Measurements from ENCODE around the gene SLC26A1.
"Not testable (repeated sequence)": the region's sequence is repeated elsewhere in the genome, so short reads cannot be mapped to it uniquely, and the experiment has no call there.

SLC26A1 gene

DNA sequence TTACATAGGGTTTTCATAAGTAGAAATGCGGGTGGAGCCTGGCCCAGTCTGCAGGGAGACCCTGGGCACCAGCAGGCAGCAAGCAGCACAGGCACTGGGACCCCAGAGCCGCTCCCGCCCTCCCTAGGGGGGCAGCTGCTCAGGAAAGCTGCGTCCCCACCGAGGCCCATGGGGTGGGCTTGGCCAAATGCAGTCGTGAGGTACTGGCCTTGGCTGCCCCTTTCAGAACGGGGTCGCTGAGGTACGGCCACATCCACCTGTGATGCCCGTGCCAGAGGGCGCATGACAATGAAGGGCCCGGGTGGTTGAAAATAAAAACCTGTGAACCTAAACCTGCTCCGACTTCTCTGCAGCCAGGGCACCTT is 44.3 kb downstream of the SLC26A1 start:
- Histone ChIP-seq H3K9me3 (ENCODE audit: control insufficient read depth, insufficient read depth, low read length) (no peaks in the 10 kb centered on the region), H3K4me1 (ENCODE audit: insufficient read depth, low read length) (0 out of 2 replicates have a peak, but pooled peaks cover 7% of the 10 kb centered on the region), H3K36me3 (ENCODE audit: insufficient read depth, low read length) (no peaks in the 10 kb centered on the region; the same call in 1 of the 2 replicates), H3K9ac (ENCODE audit: low read depth, low read length) (no peak overlapping the region)

DNA sequence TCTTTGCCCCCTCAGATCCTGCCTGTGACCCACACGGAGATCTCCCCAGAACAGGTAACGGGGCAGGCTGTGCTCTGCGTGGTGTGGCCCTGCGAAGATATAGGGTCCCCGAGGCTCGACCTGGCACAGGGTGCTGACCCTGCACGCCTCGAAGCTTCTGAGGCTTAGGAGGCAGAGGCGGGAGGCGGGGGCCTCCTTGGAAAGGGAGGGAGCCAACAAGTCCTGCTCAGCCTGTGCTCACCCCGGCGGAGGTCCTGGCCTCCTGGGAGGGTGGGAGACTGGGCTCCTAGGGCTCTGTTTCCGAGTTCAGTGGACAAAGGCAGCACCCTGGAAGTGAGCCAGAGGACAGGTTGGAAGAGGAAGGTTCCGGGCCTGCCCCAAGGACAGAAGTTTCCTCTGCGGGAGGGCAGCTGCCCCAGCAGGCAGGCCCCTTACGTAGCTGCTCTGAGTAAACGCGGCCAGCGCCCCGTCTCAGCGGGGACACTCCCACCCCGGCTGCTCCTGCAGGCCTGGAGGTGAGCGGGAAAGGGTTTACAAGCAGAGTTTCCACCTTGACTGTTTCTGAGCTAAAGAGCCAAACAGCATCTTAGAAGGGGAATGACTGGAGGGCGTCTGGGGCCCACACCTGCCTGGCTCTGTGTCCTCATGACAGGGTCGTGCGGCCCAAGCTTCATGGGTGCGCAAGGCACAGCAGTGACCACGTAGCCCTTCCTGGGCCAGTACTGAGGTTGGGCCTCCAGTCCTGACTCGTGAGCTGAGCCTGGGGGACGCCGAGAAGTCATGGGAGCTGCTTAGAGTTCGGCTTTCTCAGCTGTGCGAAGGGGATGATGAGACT is 44.9 kb downstream of the SLC26A1 start:
- H3K9me3 ChIP-seq (ENCODE audit: control insufficient read depth, insufficient read depth, low read length), result no peaks in the 10 kb centered on the region
- H3K36me3 ChIP-seq (ENCODE audit: insufficient read depth, low read length), result no peaks in the 10 kb centered on the region; the same call in 1 of the 2 replicates
- H3K4me1 ChIP-seq (ENCODE audit: insufficient read depth, low read length), result 0 out of 2 replicates have a peak, but pooled peaks cover 7% of the 10 kb centered on the region
- H3K9ac ChIP-seq (ENCODE audit: low read depth, low read length), result no peak overlapping the region

DNA sequence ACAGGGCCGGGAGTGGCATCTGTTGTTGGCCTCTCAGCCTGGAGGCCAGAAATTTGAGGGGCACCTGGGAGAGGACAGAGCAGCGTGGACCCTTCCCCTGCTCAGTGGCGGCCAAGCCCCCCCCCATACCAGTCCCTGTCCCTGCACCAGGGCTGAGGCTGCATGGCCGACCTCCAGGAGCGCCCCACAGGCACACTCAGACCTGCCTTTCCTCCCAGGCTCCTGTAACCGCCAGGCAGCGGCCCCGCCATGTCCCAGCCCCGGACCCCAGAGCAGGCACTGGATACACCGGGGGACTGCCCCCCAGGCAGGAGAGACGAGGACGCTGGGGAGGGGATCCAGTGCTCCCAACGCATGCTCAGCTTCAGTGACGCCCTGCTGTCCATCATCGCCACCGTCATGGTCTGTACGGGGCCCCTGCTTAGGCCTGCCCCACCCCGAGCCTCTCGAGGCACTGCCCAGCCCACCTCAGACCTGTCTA is 45.7 kb downstream of the SLC26A1 start:
- Histone ChIP-seq H3K9me3 (ENCODE audit: control insufficient read depth, insufficient read depth, low read length) (no peaks in the 10 kb centered on the region), H3K36me3 (ENCODE audit: insufficient read depth, low read length) (no peaks in the 10 kb centered on the region; the same call in 1 of the 2 replicates), H3K9ac (ENCODE audit: low read depth, low read length) (no peak overlapping the region), H3K4me1 (ENCODE audit: insufficient read depth, low read length) (0 out of 2 replicates have a peak, but pooled peaks cover 7% of the 10 kb centered on the region)

GRCh38 chr4:946517-947471 is 46.4 kb downstream of the SLC26A1 start:
- 0 out of 2 replicates have a peak, but pooled peaks cover 7% of the 10 kb centered on the region for H3K4me1 ChIP-seq (ENCODE audit: insufficient read depth, low read length)
- no peaks in the 10 kb centered on the region for H3K36me3 ChIP-seq (ENCODE audit: insufficient read depth, low read length)
- no peaks in the 10 kb centered on the region for H3K9me3 ChIP-seq (ENCODE audit: control insufficient read depth, insufficient read depth, low read length)
- no peak overlapping the region for H3K9ac ChIP-seq (ENCODE audit: low read depth, low read length)

GRCh38 chr4:946103-946450 is 47.1 kb downstream of the SLC26A1 start:
- 0 out of 2 replicates have a peak, but pooled peaks cover 7% of the 10 kb centered on the region for H3K4me1 ChIP-seq (ENCODE audit: insufficient read depth, low read length)
- no peaks in the 10 kb centered on the region for H3K9me3 ChIP-seq (ENCODE audit: control insufficient read depth, insufficient read depth, low read length)
- no peak overlapping the region for H3K9ac ChIP-seq (ENCODE audit: low read depth, low read length)
- no peaks in the 10 kb centered on the region for H3K36me3 ChIP-seq (ENCODE audit: insufficient read depth, low read length)

DNA sequence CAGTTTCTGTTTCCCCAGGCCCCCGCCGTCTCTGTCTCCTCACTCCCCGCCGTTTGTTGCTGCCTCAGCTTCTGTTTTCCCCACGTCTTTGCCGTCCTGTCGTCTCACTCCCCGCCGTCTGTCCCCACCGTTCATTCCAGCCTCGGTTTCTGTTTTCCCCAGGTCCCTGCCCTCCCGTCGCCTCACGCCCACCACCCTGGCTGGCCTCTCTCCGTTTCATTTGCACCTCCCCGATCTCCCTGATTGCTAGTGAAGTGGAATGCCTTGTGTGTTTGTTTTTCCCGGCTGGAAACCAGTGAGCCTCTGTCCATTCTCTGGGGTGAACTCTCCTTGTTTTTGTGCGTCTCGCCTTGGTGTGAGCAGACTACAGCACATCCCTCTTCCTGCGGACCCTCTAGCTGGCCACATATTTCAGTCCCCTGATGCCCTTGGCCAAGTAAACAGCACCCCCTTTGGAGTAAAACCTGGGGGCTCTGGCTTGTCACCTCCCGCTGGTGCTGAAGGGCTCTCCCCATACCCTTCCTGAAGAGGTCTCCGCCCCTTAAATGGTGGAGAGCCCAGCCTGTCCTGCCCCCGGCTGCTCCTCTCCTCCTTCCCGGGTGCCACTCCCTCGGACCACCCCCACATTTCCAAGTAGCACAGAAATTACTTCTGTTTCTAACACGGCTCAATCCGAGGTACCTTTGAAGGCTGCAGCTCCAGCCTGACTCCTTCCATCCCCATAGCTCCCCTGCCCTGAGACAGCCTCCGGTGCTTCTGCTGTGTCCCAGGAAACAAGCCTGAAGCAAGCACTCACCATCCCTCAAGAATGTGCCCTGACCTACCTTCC is 47.7 kb downstream of the SLC26A1 start:
- H3K9me3 ChIP-seq (ENCODE audit: control insufficient read depth, insufficient read depth, low read length), result no peaks in the 10 kb centered on the region
- H3K9ac ChIP-seq (ENCODE audit: low read depth, low read length), result peak overlapping the region; percentile 22; the same call in 1 of the 2 replicates
- H3K36me3 ChIP-seq (ENCODE audit: insufficient read depth, low read length), result no peaks in the 10 kb centered on the region
- 0 out of 2 replicates have a peak, but pooled peaks cover 7% of the 10 kb centered on the region for H3K4me1 ChIP-seq (ENCODE audit: insufficient read depth, low read length)

DNA sequence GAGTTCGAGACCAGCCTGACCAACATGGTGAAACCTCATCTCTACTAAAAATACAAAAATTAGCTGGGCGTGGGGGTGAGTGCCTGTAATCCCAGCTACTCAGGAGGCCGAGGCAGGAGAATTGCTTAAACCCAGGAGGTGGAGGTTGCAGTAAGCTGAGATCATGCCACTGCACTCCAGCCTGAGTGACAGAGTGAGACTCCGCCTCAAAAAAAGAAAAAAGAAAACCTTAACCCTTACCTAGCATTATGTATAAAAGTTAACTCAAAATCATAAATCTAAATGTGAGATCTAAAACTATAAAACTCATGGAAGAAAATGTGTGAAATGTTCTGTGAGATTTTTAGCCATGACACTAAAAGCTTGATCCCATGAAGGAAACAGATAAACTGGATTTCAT is 53.7 kb downstream of the SLC26A1 start:
- not testable (repeated sequence) for H3K4me1 ChIP-seq (ENCODE audit: insufficient read depth, low read length); H3K9me3 ChIP-seq (ENCODE audit: control insufficient read depth, insufficient read depth, low read length); H3K36me3 ChIP-seq (ENCODE audit: insufficient read depth, low read length); H3K9ac ChIP-seq (ENCODE audit: low read depth, low read length)

All from ES-I3 (cell line).